ES-I3 (cell line): ENCODE results near the gene NGDN.

Experiments
- H3K36me3 ChIP-seq: 2 replicates; pipeline ENCODE4 v1.6.1; 2013; ENCODE audit warnings: mild to moderate bottlenecking, low read length, control low read depth, moderate library complexity; ENCODE audit not compliant: insufficient read depth
- H3K4me1 ChIP-seq: 2 replicates; pipeline ENCODE4 v1.6.1; 2013; ENCODE audit warnings: mild to moderate bottlenecking, control low read depth, low read length; ENCODE audit not compliant: insufficient read depth
- H3K9ac ChIP-seq: 2 replicates; pipeline ENCODE4 v1.6.1; 2013; ENCODE audit warnings: low read depth, mild to moderate bottlenecking, low read length, moderate library complexity
- H3K9me3 ChIP-seq: 2 replicates; pipeline ENCODE4 v1.6.1; 2013; ENCODE audit warnings: mild to moderate bottlenecking, low read length, moderate library complexity; ENCODE audit not compliant: control insufficient read depth, insufficient read depth

Gene NGDN

GRCh38 chr14:23435543-23436326 lies 33.8 kb upstream of the NGDN start, which contains the start of gene MYH7:
Gene MYH7, minus strand, starts transcription at chr14:23435660. Its CDS starts 1,928 bp downstream, at chr14:23433732.
- H3K4me1 ChIP-seq = 0 out of 2 replicates have a peak, but pooled peaks cover 12% of the 10 kb centered on the region
- no peaks in the 10 kb centered on the region for H3K9me3 ChIP-seq
- no peaks in the 10 kb centered on the region for H3K36me3 ChIP-seq
- H3K9ac ChIP-seq = no peak within 1 kb of the TSS

GRCh38 chr14:23436327-23437132 lies 33.0 kb upstream of the NGDN start:
- Histone ChIP-seq H3K9ac (no peak overlapping the region), H3K4me1 (0 out of 2 replicates have a peak, but pooled peaks cover 12% of the 10 kb centered on the region), H3K9me3 (no peaks in the 10 kb centered on the region), H3K36me3 (no peaks in the 10 kb centered on the region)

- no peaks in the 10 kb centered on the region for H3K9me3 ChIP-seq
- H3K36me3 ChIP-seq = no peaks in the 10 kb centered on the region
- H3K4me1 ChIP-seq = 0 out of 2 replicates have a peak, but pooled peaks cover 12% of the 10 kb centered on the region
- H3K9ac ChIP-seq = no peak overlapping the region
These were observed 32.1 kb upstream of the NGDN start for GRCh38 chr14:23437133-23438100.

- Histone ChIP-seq H3K9ac (no peak overlapping the region), H3K36me3 (no peaks in the 10 kb centered on the region), H3K9me3 (no peaks in the 10 kb centered on the region), H3K4me1 (peaks cover 20% of the 10 kb centered on the region)
These were observed 31.2 kb upstream of the NGDN start for GRCh38 chr14:23438101-23438971.

- peaks cover 20% of the 10 kb centered on the region for H3K4me1 ChIP-seq
- no peak overlapping the region for H3K9ac ChIP-seq
- no peaks in the 10 kb centered on the region for H3K36me3 ChIP-seq
- no peaks in the 10 kb centered on the region for H3K9me3 ChIP-seq
These were observed 30.2 kb upstream of the NGDN start for GRCh38 chr14:23439107-23439835.

- H3K9ac ChIP-seq = no peak overlapping the region
- no peaks in the 10 kb centered on the region for H3K9me3 ChIP-seq
These were observed 28.4 kb upstream of the NGDN start for GRCh38 chr14:23441076-23441475.

GRCh38 chr14:23442721-23443356 lies 26.7 kb upstream of the NGDN start:
- Histone ChIP-seq H3K36me3 (no peaks in the 10 kb centered on the region), H3K9me3 (no peaks in the 10 kb centered on the region), H3K9ac (no peak overlapping the region), H3K4me1 (peaks cover 15% of the 10 kb centered on the region)

More at GRCh38 chr14:23441076-23441475, 28.4 kb upstream of the NGDN start:
- Histone ChIP-seq H3K36me3 (no peaks in the 10 kb centered on the region), H3K4me1 (peaks cover 20% of the 10 kb centered on the region)

GRCh38 chr14:23443411-23443812 lies 26.1 kb upstream of the NGDN start:
- no peaks in the 10 kb centered on the region for H3K36me3 ChIP-seq
- no peaks in the 10 kb centered on the region for H3K9me3 ChIP-seq
- no peak overlapping the region for H3K9ac ChIP-seq
- peaks cover 12% of the 10 kb centered on the region for H3K4me1 ChIP-seq

GRCh38 chr14:23443881-23444280 lies 25.6 kb upstream of the NGDN start:
- Histone ChIP-seq H3K9me3 (no peaks in the 10 kb centered on the region), H3K9ac (no peak overlapping the region), H3K36me3 (no peaks in the 10 kb centered on the region), H3K4me1 (peaks cover 8% of the 10 kb centered on the region)

GRCh38 chr14:23444314-23444713 lies 25.2 kb upstream of the NGDN start:
- H3K36me3 ChIP-seq = no peaks in the 10 kb centered on the region
- H3K9me3 ChIP-seq = no peaks in the 10 kb centered on the region
- no peak overlapping the region for H3K9ac ChIP-seq
- peaks cover 8% of the 10 kb centered on the region for H3K4me1 ChIP-seq

GRCh38 chr14:23445773-23446172 lies 23.7 kb upstream of the NGDN start:
- no peaks in the 10 kb centered on the region for H3K36me3 ChIP-seq
- H3K9me3 ChIP-seq = no peaks in the 10 kb centered on the region
- H3K9ac ChIP-seq = no peak overlapping the region
- H3K4me1 ChIP-seq = peaks cover 8% of the 10 kb centered on the region

- Histone ChIP-seq H3K9me3 (no peaks in the 10 kb centered on the region), H3K4me1 (peaks cover 8% of the 10 kb centered on the region), H3K36me3 (no peaks in the 10 kb centered on the region), H3K9ac (no peak overlapping the region)
These were observed 23.1 kb upstream of the NGDN start for GRCh38 chr14:23446291-23446851.
